Panc1 (cell line): ENCODE data around the gene IPO8.

Experiments
- CTCF ChIP-seq: fragments of 450-650 bp; IDR thresholded peaks from 2 replicates; pipeline ENCODE4 v1.5.1; 2017; ENCODE audit warnings: mild to moderate bottlenecking
- POLR2AphosphoS5 ChIP-seq: IDR thresholded peaks from 2 replicates; pipeline ENCODE4 v1.6.1; 2012; ENCODE audit warnings: mild to moderate bottlenecking, low read depth, low read length, moderate library complexity
- REST ChIP-seq, 2 experiments: IDR thresholded peaks; 2 replicates each; pipeline ENCODE4 v1.6.1; 2011 to 2012; ENCODE audit warnings: low read depth in 2 of 2, control low read depth in 1 of 2, low read length in 1 of 2, mild to moderate bottlenecking in 1 of 2, moderate library complexity in 1 of 2; ENCODE audit not compliant: insufficient read depth in 1 of 2
- SIN3A ChIP-seq: IDR thresholded peaks from 2 replicates; pipeline ENCODE4 v1.6.1; 2012; ENCODE audit warnings: low read depth, mild to moderate bottlenecking, low read length, moderate library complexity, borderline replicate concordance; ENCODE audit not compliant: insufficient read depth
- TCF7L2 ChIP-seq: IDR thresholded peaks from 2 replicates; pipeline ENCODE4 v1.6.1; 2011; ENCODE audit warnings: mild to moderate bottlenecking, low read depth, low read length, inconsistent platforms

- TF ChIP-seq CTCF (no peak), TCF7L2 (no peak), POLR2AphosphoS5 (no peak), REST (IDR thresholded peaks at IDR 0.05; ENCODE audit: insufficient read depth in 1 of 2, low read depth in 2 of 2, low read length in 1 of 2) (no peak), SIN3A (no peak)
These were observed 43.5 kb downstream of the IPO8 start for GRCh38 chr12:30652034-30652696.
